OCI-LY7 (cell line): ENCODE data around the gene OR7D2.

ENCODE experiments used
- CTCF ChIP-seq: fragments of 200-600 bp; sonication (generic); conservative IDR thresholded peaks from 2 replicates; pipeline ENCODE4 v1.5.1; 2014; ENCODE audit warnings: mild to moderate bottlenecking, antibody characterized with exemption, low read length, moderate library complexity, mixed read lengths
- EZH2phosphoT487 ChIP-seq: fragments of 200-600 bp; sonication (generic); IDR thresholded peaks from 2 replicates; pipeline ENCODE4 v1.6.1; 2018; ENCODE audit warnings: low read depth, borderline replicate concordance, mild to moderate bottlenecking, mixed run types, antibody characterized with exemption, low read length, moderate library complexity, mixed read lengths

GRCh38 chr19:9156304-9156703 lies 22.5 kb upstream of the OR7D2 start:
- TF ChIP-seq CTCF, result no peak
- TF ChIP-seq EZH2phosphoT487, result no peak
